Hepatocyte (in vitro differentiated cells): ENCODE data around the gene PTPRN2.

Experiments used
- CTCF ChIP-seq: fragments of 200-600 bp; sonication (generic); IDR thresholded peaks from 2 replicates; pipeline ENCODE4 v1.5.1; 2016; ENCODE audit warnings: antibody characterized with exemption, mild to moderate bottlenecking; ENCODE audit not compliant: poor library complexity
- EZH2phosphoT487 ChIP-seq: fragments of 200-600 bp; sonication (generic); IDR thresholded peaks from one replicate; pipeline ENCODE4 v1.6.1; 2018; ENCODE audit warnings: antibody characterized with exemption, mild to moderate bottlenecking, low read depth, moderate library complexity; ENCODE audit not compliant: unreplicated experiment, severe bottlenecking

- no peak for TF ChIP-seq CTCF
- TF ChIP-seq EZH2phosphoT487 = no peak
Observed at GRCh38 chr7:157497367-157497743, 1090.3 kb downstream of the PTPRN2 start.
